ENCODE measurements around the gene NELL1.
A peak's percentile ranks its signal among the peaks of the same experiment; 100 is the strongest.

DNA sequence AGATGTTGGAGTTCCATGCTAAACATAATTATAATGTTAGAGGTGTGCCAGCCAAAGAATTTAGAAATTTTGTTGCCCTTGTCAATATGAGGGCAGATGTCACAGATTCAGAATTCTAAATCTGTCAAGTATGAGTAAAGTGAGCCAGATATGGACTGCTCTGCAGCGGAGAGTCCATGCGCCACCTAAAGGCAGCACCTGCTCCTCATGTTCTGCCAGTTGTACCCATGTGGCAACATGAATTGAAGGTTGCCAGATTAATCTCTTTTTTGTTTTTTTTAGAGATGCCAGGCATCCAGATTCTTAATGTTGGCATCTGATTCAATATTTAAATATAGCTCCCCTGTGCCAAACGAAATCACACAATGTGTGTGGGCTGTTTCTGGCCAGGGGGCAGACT lies 844.9 kb downstream of the NELL1 start:
- TF ChIP-seq, protein P1, sequence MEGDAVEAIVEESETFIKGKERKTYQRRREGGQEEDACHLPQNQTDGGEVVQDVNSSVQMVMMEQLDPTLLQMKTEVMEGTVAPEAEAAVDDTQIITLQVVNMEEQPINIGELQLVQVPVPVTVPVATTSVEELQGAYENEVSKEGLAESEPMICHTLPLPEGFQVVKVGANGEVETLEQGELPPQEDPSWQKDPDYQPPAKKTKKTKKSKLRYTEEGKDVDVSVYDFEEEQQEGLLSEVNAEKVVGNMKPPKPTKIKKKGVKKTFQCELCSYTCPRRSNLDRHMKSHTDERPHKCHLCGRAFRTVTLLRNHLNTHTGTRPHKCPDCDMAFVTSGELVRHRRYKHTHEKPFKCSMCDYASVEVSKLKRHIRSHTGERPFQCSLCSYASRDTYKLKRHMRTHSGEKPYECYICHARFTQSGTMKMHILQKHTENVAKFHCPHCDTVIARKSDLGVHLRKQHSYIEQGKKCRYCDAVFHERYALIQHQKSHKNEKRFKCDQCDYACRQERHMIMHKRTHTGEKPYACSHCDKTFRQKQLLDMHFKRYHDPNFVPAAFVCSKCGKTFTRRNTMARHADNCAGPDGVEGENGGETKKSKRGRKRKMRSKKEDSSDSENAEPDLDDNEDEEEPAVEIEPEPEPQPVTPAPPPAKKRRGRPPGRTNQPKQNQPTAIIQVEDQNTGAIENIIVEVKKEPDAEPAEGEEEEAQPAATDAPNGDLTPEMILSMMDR (conservative IDR thresholded peaks at IDR 0.05; ENCODE audit: low read length), result peak; percentile 48
- TF ChIP-seq EZH2phosphoT487 (IDR thresholded peaks at IDR 0.05; ENCODE audit: borderline replicate concordance), result no peak
